ENCODE data around the gene CST2. TPM values are rescaled to one million over a fixed set of nuclear protein-coding genes. Genes with fewer than 3 reads are reported as not detected.

Gene CST2
- total and polyA plus RNA-seq, 2 experiments from 2014 or later, result not detected

GRCh38 chr20:23795526-23795925 lies 31.0 kb downstream of the CST2 start (continued):
- TF ChIP-seq ZNF462 (CRISPR knock-in tag; IDR thresholded peaks at IDR 0.05) (no peak), ZNF331 (CRISPR knock-in tag; IDR thresholded peaks at IDR 0.05; ENCODE audit: low read depth) (no peak), NANOG (IDR thresholded peaks at IDR 0.05; ENCODE audit: borderline replicate concordance) (no peak), STAT1 (IDR thresholded peaks at IDR 0.05; ENCODE audit: unreplicated experiment) (no peak), ZNF114 (CRISPR knock-in tag; IDR thresholded peaks at IDR 0.05) (no peak)

GRCh38 chr20:23794841-23795240 lies 31.7 kb downstream of the CST2 start:
- no peak overlapping the region for H3K27ac ChIP-seq (ENCODE audit: low read depth)
- TF ChIP-seq EZH2phosphoT487 (IDR thresholded peaks at IDR 0.05; ENCODE audit: unreplicated experiment) (no peak), ZNF331 (CRISPR knock-in tag; IDR thresholded peaks at IDR 0.05; ENCODE audit: low read depth) (no peak), EZH2 (IDR thresholded peaks at IDR 0.05; ENCODE audit: low read depth, unreplicated experiment) (no peak), ZNF462 (CRISPR knock-in tag; IDR thresholded peaks at IDR 0.05) (no peak), JUNB (IDR thresholded peaks at IDR 0.05; ENCODE audit: unreplicated experiment) (no peak), NANOG (IDR thresholded peaks at IDR 0.05; ENCODE audit: borderline replicate concordance) (no peak)

More at GRCh38 chr20:23794841-23795240, 31.7 kb downstream of the CST2 start:
- peaks cover 4% of the 10 kb centered on the region; the same call in 1 of the 3 replicates for H3K4me1 Mint-ChIP-seq
- Histone ChIP-seq H3K27me3 (ENCODE audit: insufficient read depth) (no peaks in the 10 kb centered on the region), H3K79me2 (replicated peaks; ENCODE audit: insufficient read depth) (no peaks in the 10 kb centered on the region), H4K20me1 (replicated peaks; ENCODE audit: insufficient read depth) (no peaks in the 10 kb centered on the region), H3K4me3 (no peak overlapping the region), H2AFZ (no peak overlapping the region), H3K4me1 (ENCODE audit: insufficient read depth) (no peaks in the 10 kb centered on the region), H3F3A (replicated peaks; ENCODE audit: low read depth) (no peaks in the 10 kb centered on the region), H3K4me2 (no peak overlapping the region), H3K9me2 (ENCODE audit: insufficient read depth) (peaks cover 6% of the 10 kb centered on the region), H3K36me3 (ENCODE audit: insufficient read depth) (no peaks in the 10 kb centered on the region)
- no peaks in the 10 kb centered on the region; the same call in 2 of the 3 replicates for H3K9me3 Mint-ChIP-seq
- H3K27ac Mint-ChIP-seq, result no peak overlapping the region
- no peaks in the 10 kb centered on the region for H3K36me3 Mint-ChIP-seq (ENCODE audit: low read depth)
- no peaks in the 10 kb centered on the region for H3K27me3 Mint-ChIP-seq (ENCODE audit: insufficient read depth, low read depth, poor library complexity)
- ATAC-seq (no peak), DNase-seq (ENCODE audit: low spot score) (no peak)
- H3K4me3 Mint-ChIP-seq, result no peak overlapping the region
